Renal pelvis (tissue), 4 donors: ENCODE data around the gene SP6. TPM values are rescaled to one million over a fixed set of nuclear protein-coding genes. Genes with fewer than 3 reads are reported as not detected.

ENCODE experiments used
- DNase-seq: peaks from one replicate; pipeline ENCODE4 v3.0.0-alpha.2; 2013
- polyA plus RNA-seq, 3 donors: library from polyadenylated mRNA; unstranded; fragments of 120-200 nt; gene quantifications; one replicate each; pipeline ENCODE4 v1.2.1, GENCODE V29; 2013; ENCODE audit not compliant: insufficient read length in 3 of 3

Gene SP6
- polyA plus RNA-seq, 3 donors: 3.1 to 3.8 (median 3.5) TPM

- no peak for DNase-seq
Observed at GRCh38 chr17:47882247-47882646, 31.3 kb upstream of the SP6 start.

GRCh38 chr17:47879776-47880454 is 29.0 kb upstream of the SP6 start:
- DNase-seq: no peak

GRCh38 chr17:47879028-47879585 is 28.1 kb upstream of the SP6 start:
- no peak for DNase-seq

GRCh38 chr17:47878203-47879027 is 27.5 kb upstream of the SP6 start:
- DNase-seq: no peak

- peak; percentile 89 for DNase-seq
Observed at GRCh38 chr17:47877368-47878034, 26.5 kb upstream of the SP6 start.

GRCh38 chr17:47875011-47875985 is 24.3 kb upstream of the SP6 start:
- no peak for DNase-seq

- DNase-seq: no peak
Observed at GRCh38 chr17:47873200-47874090, 22.5 kb upstream of the SP6 start.

- no peak for DNase-seq
Observed at GRCh38 chr17:47872651-47873161, 21.7 kb upstream of the SP6 start.

GRCh38 chr17:47872019-47872650 is 21.2 kb upstream of the SP6 start:
- DNase-seq: no peak

- no peak for DNase-seq
Observed at GRCh38 chr17:47871048-47871447, 20.1 kb upstream of the SP6 start.

GRCh38 chr17:47870056-47870455 is 19.1 kb upstream of the SP6 start:
- DNase-seq: no peak

- no peak for DNase-seq
Observed at GRCh38 chr17:47869114-47869513, 18.2 kb upstream of the SP6 start.

- no peak for DNase-seq
Observed at GRCh38 chr17:47867813-47868533, 17.0 kb upstream of the SP6 start.

GRCh38 chr17:47866941-47867340 is 16.0 kb upstream of the SP6 start:
- DNase-seq: no peak

- DNase-seq: no peak
Observed at GRCh38 chr17:47864791-47865216, 13.8 kb upstream of the SP6 start.

- no peak for DNase-seq
Observed at GRCh38 chr17:47862621-47863440, 11.9 kb upstream of the SP6 start.

- DNase-seq: no peak
Observed at GRCh38 chr17:47860386-47860785, 9.4 kb upstream of the SP6 start.
